Thymus (tissue), 11 donors: ENCODE measurements around the gene GNMT. TPM values are rescaled to one million over a fixed set of nuclear protein-coding genes. Genes with fewer than 3 reads are reported as not detected.

Experiments
- DNase-seq, 9 donors: peaks; one replicate each; pipeline ENCODE4 v3.0.0-alpha.2; 2013; ENCODE audit warnings: low spot score in 9 of 9, low read depth in 6 of 9, missing footprints in 1 of 9
- H3K27ac ChIP-seq, 2 donors: one replicate each; pipeline ENCODE4 v1.5.1; 2013; ENCODE audit warnings: control low read depth in 1 of 2, low read depth in 1 of 2, low read length in 1 of 2, mild to moderate bottlenecking in 1 of 2, moderate library complexity in 1 of 2
- H3K27me3 ChIP-seq, 2 donors: one replicate each; pipeline ENCODE4 v1.5.1; 2013; ENCODE audit warnings: low read length in 1 of 2; ENCODE audit not compliant: control insufficient read depth in 2 of 2, insufficient read depth in 1 of 2
- H3K36me3 ChIP-seq, 2 donors: one replicate each; pipeline ENCODE4 v1.5.1; 2013; ENCODE audit warnings: low read length in 1 of 2, mild to moderate bottlenecking in 1 of 2, moderate library complexity in 1 of 2; ENCODE audit not compliant: control insufficient read depth in 2 of 2, insufficient read depth in 2 of 2
- H3K4me1 ChIP-seq, 2 donors: one replicate each; pipeline ENCODE4 v1.5.1; 2013; ENCODE audit warnings: low read length in 2 of 2; ENCODE audit not compliant: control insufficient read depth in 2 of 2, insufficient read depth in 2 of 2
- H3K4me3 ChIP-seq, 2 donors: one replicate each; pipeline ENCODE4 v1.5.1; 2013; ENCODE audit warnings: low read length in 2 of 2, control low read depth in 1 of 2, mild to moderate bottlenecking in 1 of 2
- H3K9me3 ChIP-seq, 2 donors: one replicate each; pipeline ENCODE4 v1.5.1; 2013; ENCODE audit warnings: low read length in 1 of 2, mild to moderate bottlenecking in 1 of 2; ENCODE audit not compliant: control insufficient read depth in 2 of 2, insufficient read depth in 1 of 2
- WGBS: extraction: QIAGEN DNeasy Blood & Tissue Kit; methylation state at CpG from one replicate; pipeline ENCODE4 v1.1.7; 2013; 5-methylcytosine and 5-hydroxymethylcytosine counted together
- polyA plus RNA-seq: library from polyadenylated mRNA; stranded (reverse); fragments of 200-250 nt; gene quantifications from one replicate; pipeline ENCODE4 v1.2.3, GENCODE V29; 2013
- total RNA-seq: library from RNA; stranded (reverse); fragments of 120-200 nt; gene quantifications from one replicate; pipeline ENCODE4 v1.2.4, GENCODE V29; 2013
- donor health status: healthy.

Gene GNMT
- total and polyA plus RNA-seq, 2 donors = 2.6 to 3.0 TPM

GRCh38 chr6:42978839-42979522 lies 18.4 kb downstream of the GNMT start, which contains the start of gene PEX6:
Gene PEX6, minus strand, starts transcription at chr6:42979181. Its CDS starts 31 bp downstream, at chr6:42979150.
- DNase-seq = peak; percentile 83 to 97 (median 91)

GRCh38 chr6:42979523-42980177 lies 19.1 kb downstream of the GNMT start:
- Histone ChIP-seq H3K27ac (peak overlapping the region; percentile 91 to 98), H3K9me3 (peaks cover 0 to 3% of the 10 kb centered on the region in 2 donors), H3K36me3 (peaks cover 0 to 7% of the 10 kb centered on the region in 2 donors), H3K4me3 (peak overlapping the region; percentile 85 to 99), H3K27me3 (no peaks in the 10 kb centered on the region), H3K4me1 (peaks cover 12 to 40% of the 10 kb centered on the region in 2 donors)
- WGBS = 51% methylated on average over 9 of the region's 9 CpGs
- peak in 2 of 9 donors; percentile 36 to 60 for DNase-seq

More at GRCh38 chr6:42978839-42979522, 18.4 kb downstream of the GNMT start, which contains the start of gene PEX6:
- Histone ChIP-seq H3K36me3 (peaks cover 2 to 11% of the 10 kb centered on the region in 2 donors), H3K4me3 (peak within 1 kb of the TSS; percentile 85 to 99), H3K27me3 (no peaks in the 10 kb centered on the region), H3K4me1 (peaks cover 12 to 39% of the 10 kb centered on the region in 2 donors), H3K27ac (peak within 1 kb of the TSS; percentile 91 to 98), H3K9me3 (peaks cover 0 to 2% of the 10 kb centered on the region in 2 donors)
- WGBS = under 1% methylated on average over 59 of the region's 59 CpGs

DNA sequence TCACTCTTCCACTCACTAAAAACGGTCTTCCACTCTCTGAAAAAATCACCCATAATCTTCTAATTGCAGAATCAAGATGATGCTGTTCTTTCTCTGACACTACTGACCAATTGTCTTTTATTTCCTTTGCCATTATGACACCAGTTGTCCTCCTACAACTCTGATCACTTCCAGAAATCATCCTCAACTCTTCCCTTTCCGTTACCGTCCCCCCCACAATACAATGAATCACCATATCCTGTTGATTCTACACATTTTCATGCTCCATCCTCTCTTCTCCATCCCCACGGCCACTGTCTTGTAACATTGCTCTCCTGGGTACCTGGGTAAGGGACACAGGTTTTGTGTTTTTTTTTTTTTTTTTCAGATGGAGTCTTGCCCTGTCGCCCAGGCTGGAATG lies 21.3 kb downstream of the GNMT start:
- Histone ChIP-seq H3K4me3 (no peak overlapping the region), H3K36me3 (peaks cover 0 to 3% of the 10 kb centered on the region in 2 donors), H3K9me3 (peaks cover 0 to 3% of the 10 kb centered on the region in 2 donors), H3K4me1 (peaks cover 28 to 53% of the 10 kb centered on the region in 2 donors), H3K27ac (no peak overlapping the region), H3K27me3 (no peaks in the 10 kb centered on the region)
- DNase-seq = no peak
- WGBS = 97% methylated on average over 5 of the region's 5 CpGs

GRCh38 chr6:42984001-42984923 lies 23.7 kb downstream of the GNMT start, which contains the start of gene PPP2R5D:
Gene PPP2R5D, plus strand, starts transcription at chr6:42984570. Its CDS starts 108 bp downstream, at chr6:42984678.
- Histone ChIP-seq H3K27ac (peak within 1 kb of the TSS; percentile 96), H3K36me3 (peaks cover 15 to 22% of the 10 kb centered on the region in 2 donors), H3K9me3 (peaks cover 0 to 3% of the 10 kb centered on the region in 2 donors), H3K4me1 (peaks cover 25 to 46% of the 10 kb centered on the region in 2 donors), H3K4me3 (peak within 1 kb of the TSS; percentile 83 to 91), H3K27me3 (no peaks in the 10 kb centered on the region)
- DNase-seq = peak; percentile 94 to 100 (median 97)
- WGBS = under 1% methylated on average over 59 of the region's 59 CpGs

- H3K4me1 ChIP-seq = peaks cover 20 to 38% of the 10 kb centered on the region in 2 donors
- DNase-seq = peak in 2 of 9 donors; percentile 27 to 56
- no peaks in the 10 kb centered on the region for H3K27me3 ChIP-seq
- H3K27ac ChIP-seq = peak overlapping the region in 1 of 2 donors; percentile 77
- peak overlapping the region; percentile 83 to 91 for H3K4me3 ChIP-seq
- peaks cover 0 to 3% of the 10 kb centered on the region in 2 donors for H3K9me3 ChIP-seq
- WGBS = 13% methylated on average over 13 of the region's 13 CpGs
- H3K36me3 ChIP-seq = peaks cover 22 to 29% of the 10 kb centered on the region in 2 donors
Measured at GRCh38 chr6:42984924-42985475, 24.4 kb downstream of the GNMT start.

DNA sequence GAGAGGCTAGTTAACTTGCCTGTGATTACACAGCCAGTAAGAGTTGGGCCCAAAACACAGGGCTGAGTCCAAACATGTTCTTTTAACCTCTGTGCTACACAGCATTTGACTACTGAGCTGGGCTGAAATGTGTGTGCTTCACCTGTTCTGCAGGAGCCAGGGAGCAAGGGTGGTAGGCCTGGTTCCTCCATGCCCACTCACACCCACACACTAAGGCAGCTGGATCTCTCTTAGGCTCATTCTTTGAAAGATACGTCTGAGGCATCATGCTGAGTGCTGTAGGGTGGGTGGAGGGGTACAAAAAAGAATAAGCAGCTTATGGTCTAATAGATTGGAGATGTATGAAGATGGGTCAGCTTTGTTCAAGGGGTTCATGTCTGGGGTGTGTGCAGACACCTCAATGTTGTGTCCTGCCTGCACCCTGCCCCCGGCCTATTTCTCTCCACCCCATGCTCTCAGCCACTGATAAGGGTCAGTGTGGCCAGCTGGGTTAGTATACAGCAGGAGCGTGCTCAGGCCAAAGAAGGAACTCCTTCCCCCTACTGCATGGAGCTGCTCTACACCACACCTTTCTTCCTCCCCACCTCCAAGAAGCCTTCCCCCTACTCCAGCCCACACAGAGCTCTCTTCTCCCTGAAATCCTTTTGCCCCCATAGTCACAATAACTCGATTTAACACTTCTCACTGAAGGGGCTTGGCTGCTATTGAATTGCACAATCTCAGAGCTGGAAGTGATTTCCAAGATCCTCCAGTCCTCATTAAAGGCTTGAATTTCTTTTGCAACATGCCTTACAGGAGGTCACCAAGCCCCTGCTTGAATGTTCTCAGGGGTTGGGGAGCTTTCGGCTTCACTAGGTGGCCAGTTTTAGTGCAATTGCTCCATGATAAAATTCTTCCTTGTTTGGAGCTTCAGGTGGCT lies 27.2 kb downstream of the GNMT start:
- peaks cover 39 to 49% of the 10 kb centered on the region in 2 donors for H3K36me3 ChIP-seq
- H3K4me3 ChIP-seq = no peak overlapping the region
- 92% methylated on average over 5 of the region's 5 CpGs for WGBS
- peaks cover 0 to 3% of the 10 kb centered on the region in 2 donors for H3K9me3 ChIP-seq
- no peak for DNase-seq
- no peaks in the 10 kb centered on the region for H3K27me3 ChIP-seq
- no peak overlapping the region for H3K27ac ChIP-seq
- peaks cover 18 to 33% of the 10 kb centered on the region in 2 donors for H3K4me1 ChIP-seq

GRCh38 chr6:42988486-42989020 lies 28.0 kb downstream of the GNMT start:
- no peak overlapping the region for H3K4me3 ChIP-seq
- H3K36me3 ChIP-seq = peaks cover 41 to 54% of the 10 kb centered on the region in 2 donors
- DNase-seq = no peak
- WGBS = 98% methylated on average over 1 of the region's 1 CpG
- no peak overlapping the region for H3K27ac ChIP-seq
- H3K27me3 ChIP-seq = no peaks in the 10 kb centered on the region
- peaks cover 0 to 3% of the 10 kb centered on the region in 2 donors for H3K9me3 ChIP-seq
- peaks cover 18 to 31% of the 10 kb centered on the region in 2 donors for H3K4me1 ChIP-seq
